Measurements from ENCODE around the gene AP5S1.
A peak's percentile ranks its signal among the peaks of the same experiment; 100 is the strongest.

AP5S1 gene

DNA sequence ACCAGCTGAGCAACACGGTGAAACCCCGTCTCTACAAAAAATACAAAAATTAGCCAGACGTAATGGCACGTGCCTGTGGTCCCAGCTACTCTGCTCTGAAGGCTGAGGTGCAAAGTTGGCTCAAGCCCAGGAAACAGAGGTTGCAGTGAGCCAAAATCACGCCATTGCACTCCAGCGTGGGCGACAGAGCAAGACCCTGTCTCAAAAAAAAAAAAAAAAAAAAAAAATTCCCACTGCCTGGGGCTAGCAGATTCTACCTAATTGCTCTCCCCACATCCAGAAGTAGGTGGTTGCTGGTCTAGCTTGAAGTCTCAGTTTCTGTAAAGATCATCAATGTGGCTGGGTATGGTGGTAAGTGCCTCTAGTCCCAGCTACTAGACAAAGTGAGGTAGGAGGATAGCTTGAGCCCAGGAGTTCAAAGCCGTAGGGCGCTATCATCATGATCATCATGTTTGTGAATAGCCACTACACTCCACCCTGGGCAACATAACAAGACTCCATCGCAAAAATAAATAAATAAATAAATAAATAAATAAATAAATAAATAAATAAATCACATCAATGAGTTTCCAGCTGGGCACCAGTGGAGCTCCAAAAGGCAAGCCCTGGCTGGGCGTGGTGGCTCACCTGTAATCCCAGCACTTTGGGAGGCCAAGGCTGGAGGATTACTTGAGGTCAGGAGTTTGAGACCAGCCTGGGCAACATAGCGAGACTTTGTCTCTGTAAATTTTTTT is 6.3 kb upstream of the AP5S1 start:
- FAIRE-seq (no peak), DNase-seq (ENCODE audit: insufficient read length) (no peak)
- no peak for TF ChIP-seq POLR2AphosphoS5 (IDR thresholded peaks at IDR 0.05; ENCODE audit: low read depth, low read length)
- no peak for TF ChIP-seq TAF1 (IDR thresholded peaks at IDR 0.05; ENCODE audit: borderline replicate concordance, low read depth, low read length)
- TF ChIP-seq POLR2A (IDR thresholded peaks at IDR 0.05; ENCODE audit: low read depth, low read length) = no peak

DNA sequence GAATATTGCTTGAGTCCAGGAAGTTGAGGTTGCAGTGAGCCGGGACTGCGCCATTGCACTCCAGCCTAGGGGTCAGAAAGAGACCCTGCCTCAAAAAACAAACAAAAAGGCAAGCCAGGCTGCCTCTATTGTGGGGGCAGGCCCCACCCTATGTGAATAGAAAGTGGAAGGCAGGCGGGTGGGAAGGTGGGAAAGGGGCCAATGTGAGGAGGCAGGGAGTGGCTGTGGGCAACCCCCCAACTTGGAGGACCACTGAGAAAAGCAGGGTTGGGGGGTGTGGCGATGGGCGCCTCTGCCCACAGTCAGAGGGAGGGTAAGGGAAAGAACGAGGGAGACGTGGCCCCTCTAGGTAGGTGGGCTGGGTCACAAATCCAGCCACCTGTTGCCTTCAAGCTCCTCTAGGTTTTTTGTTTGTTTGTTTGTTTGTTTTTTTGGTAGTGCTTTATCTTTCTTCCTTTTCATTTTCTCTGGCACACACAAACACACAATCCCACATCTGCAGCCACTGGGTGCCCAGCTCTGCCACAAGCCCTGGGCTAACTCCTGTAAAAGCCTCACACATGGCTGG is 5.3 kb upstream of the AP5S1 start:
- no peak for TF ChIP-seq POLR2AphosphoS5 (IDR thresholded peaks at IDR 0.05; ENCODE audit: low read depth, low read length)
- TF ChIP-seq TAF1 (IDR thresholded peaks at IDR 0.05; ENCODE audit: borderline replicate concordance, low read depth, low read length) = no peak
- no peak for TF ChIP-seq POLR2A (IDR thresholded peaks at IDR 0.05; ENCODE audit: low read depth, low read length)
- no peak for DNase-seq (ENCODE audit: insufficient read length)
- no peak for FAIRE-seq

DNA sequence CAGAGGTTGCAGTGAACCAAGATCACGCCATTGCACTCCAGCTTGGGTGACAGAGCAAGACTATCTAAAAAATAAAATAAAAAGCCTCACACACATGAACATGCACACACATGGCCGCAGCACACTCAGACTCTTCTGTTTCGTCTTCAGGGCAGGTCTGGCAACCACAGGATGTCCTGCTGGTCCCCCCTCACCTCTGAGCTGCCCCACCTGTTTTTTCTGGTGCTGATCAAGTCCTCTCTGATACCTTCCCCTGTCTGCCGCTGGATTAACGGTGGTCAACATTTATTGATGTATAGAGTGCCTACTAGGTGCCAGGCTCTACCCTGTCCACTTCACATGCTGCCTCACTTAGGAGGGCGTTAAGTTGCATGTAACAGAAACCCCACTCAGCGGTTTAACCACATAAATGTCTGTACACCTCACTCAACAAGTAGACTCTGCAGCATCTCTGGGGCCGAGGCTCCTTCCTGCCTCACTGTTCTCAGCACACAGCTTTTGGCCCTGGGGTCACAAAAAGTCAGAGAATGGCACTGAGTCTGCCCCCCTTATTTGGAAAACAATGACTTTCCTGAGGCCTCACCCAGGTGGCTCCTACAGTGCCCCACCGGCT is 4.5 kb upstream of the AP5S1 start:
- TF ChIP-seq POLR2A (IDR thresholded peaks at IDR 0.05; ENCODE audit: low read depth, low read length) (no peak), TAF1 (IDR thresholded peaks at IDR 0.05; ENCODE audit: borderline replicate concordance, low read depth, low read length) (no peak), POLR2AphosphoS5 (IDR thresholded peaks at IDR 0.05; ENCODE audit: low read depth, low read length) (no peak)
- DNase-seq (ENCODE audit: insufficient read length) (no peak), FAIRE-seq (no peak)

DNA sequence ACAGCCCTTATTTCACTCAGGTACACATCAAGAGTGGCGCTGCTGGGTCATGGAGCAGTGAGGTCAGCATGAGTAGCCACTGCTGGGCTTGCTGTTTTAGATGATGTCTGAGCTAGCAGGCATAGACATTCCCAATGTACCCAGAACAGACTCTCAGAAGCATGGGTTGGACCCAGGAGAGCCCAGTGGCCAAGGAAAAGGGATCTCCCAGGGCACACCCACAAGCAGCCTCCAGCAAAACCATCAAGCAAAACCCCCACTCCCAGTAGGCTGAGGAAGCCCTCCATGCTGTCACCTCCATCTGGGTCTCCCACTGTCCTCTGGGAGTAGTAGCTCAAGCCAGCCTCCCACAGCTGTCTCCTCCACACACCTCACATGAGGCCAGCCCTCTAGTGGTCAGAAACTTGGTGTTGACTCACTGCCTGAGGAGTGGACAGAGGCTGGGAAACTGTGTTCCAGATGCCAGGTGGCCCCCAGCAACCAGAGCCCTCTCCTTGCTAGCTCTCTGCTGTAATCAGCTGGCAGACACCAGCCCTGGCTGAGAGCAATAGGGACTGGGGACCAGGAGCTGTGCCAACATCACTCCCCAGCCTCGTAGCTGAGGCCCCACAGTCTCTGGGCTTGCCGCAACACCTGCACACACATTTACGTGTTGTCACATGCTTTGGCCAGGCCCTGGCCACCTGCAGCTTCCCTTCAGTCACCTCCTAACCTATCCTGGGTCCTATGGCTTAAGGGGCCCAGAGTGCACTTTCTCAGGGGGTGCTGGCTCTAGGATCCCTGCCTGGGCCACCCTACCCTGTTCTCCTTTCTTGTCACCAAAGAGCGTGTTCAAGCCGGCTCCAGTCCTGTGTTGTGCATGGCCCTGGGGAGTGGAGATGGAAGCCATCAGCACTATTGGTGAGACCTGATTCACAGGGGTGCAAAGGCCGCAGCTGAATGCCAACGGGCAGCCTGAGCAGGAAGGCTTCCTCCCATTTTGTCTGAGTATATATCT is 1.9 kb upstream of the AP5S1 start:
- DNase-seq (ENCODE audit: insufficient read length) (no peak), FAIRE-seq (no peak)
- no peak for TF ChIP-seq POLR2A (IDR thresholded peaks at IDR 0.05; ENCODE audit: low read depth, low read length)
- no peak for TF ChIP-seq POLR2AphosphoS5 (IDR thresholded peaks at IDR 0.05; ENCODE audit: low read depth, low read length)

DNA sequence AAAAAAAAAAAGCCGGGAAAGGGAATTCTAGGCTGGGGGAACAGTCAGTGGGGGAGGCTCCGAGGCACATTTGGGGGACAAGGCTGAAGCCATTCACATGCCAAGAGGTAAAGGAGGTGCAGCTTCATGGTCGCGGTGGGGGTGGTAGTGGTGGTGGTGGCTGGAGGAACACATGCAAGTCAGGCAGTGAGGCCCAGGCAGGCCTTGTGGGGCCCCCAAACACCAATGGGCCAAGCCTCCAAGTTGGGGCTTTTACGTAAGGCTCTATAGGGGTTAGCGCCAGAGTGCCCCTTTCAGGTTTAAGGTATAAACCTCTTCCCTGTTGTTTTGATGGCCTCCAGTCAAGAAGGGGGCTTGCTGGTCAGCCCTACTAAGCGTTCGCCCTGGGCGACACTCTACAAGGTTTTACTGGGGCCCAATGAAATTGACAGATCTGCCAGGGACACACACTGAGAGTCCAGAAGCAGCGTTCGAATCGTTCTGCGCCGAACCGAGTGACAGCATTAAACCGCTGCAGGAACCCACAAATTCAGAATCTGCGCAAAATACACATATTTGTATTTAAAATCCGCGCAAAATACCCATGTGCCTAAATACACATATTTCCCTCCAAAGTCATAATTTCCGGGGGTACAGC is 818 bp upstream of the AP5S1 start:
- TF ChIP-seq POLR2AphosphoS5 (IDR thresholded peaks at IDR 0.05; ENCODE audit: low read depth, low read length) (no peak), POLR2A (IDR thresholded peaks at IDR 0.05; ENCODE audit: low read depth, low read length) (no peak), TAF1 (IDR thresholded peaks at IDR 0.05; ENCODE audit: borderline replicate concordance, low read depth, low read length) (no peak)
- no peak for DNase-seq (ENCODE audit: insufficient read length)
- peak; percentile 70 for FAIRE-seq

DNA sequence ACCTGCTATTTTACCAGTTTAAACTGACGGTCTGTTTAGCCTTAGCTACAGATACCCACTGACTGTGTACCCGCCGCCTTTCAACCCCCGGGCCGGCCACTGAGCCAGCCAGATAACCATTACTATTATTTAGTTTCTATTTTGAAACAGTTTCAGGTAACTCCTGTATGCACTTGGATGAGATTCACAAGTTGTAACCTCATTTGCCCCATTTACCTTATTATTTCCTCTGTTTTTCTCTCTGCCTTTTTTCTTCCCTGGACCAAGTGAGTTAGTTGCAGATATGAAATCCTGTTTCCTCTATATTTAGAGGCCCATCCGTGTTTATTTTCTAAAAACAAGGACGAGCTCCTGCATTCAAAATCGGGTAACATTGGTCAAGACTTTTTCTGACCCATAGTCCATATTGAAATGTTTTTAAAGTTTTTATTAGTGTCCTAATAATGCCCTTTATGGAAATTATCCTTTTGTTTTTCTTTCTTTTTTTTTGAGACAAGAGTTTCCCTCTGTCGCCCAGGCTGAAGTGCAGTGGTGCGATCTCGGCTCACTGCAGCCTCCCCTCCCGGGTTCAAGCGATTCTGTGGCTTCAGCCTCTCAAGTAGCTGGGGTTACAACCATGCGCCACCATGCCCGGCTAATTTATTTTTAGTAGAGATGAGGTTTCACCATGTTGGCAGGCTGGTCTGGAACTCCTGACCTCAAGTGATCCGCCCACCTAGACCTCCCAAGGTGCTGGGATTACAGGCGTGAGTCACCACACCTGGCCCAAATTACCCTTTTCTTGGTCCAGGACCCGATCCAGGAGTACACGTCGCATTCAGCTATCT is 767 bp downstream of the AP5S1 start:
- TF ChIP-seq TAF1 (IDR thresholded peaks at IDR 0.05; ENCODE audit: borderline replicate concordance, low read depth, low read length) = no peak
- no peak for TF ChIP-seq POLR2A (IDR thresholded peaks at IDR 0.05; ENCODE audit: low read depth, low read length)
- no peak for TF ChIP-seq POLR2AphosphoS5 (IDR thresholded peaks at IDR 0.05; ENCODE audit: low read depth, low read length)
- FAIRE-seq (no peak), DNase-seq (ENCODE audit: insufficient read length) (no peak)

DNA sequence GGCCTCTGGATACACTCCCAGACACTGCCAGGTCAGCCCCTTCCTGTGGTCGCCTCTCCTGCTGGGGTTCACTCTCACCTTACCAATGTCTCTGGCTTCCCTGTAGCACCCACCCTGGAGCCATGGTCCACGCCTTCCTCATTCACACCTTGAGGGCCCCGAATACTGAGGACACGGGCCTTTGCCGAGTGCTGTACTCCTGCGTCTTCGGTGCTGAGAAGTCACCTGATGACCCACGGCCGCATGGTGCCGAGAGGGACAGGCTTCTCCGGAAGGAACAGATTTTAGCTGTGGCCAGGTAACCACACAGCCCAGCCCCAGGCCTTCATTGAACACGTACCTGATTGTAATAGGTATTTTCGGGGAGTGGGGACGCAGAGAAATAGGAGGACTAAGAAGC is 1.6 kb downstream of the AP5S1 start:
- TF ChIP-seq POLR2AphosphoS5 (IDR thresholded peaks at IDR 0.05; ENCODE audit: low read depth, low read length) (no peak), POLR2A (IDR thresholded peaks at IDR 0.05; ENCODE audit: low read depth, low read length) (no peak), TAF1 (IDR thresholded peaks at IDR 0.05; ENCODE audit: borderline replicate concordance, low read depth, low read length) (no peak)
- FAIRE-seq = no peak
- DNase-seq (ENCODE audit: insufficient read length) = no peak

DNA sequence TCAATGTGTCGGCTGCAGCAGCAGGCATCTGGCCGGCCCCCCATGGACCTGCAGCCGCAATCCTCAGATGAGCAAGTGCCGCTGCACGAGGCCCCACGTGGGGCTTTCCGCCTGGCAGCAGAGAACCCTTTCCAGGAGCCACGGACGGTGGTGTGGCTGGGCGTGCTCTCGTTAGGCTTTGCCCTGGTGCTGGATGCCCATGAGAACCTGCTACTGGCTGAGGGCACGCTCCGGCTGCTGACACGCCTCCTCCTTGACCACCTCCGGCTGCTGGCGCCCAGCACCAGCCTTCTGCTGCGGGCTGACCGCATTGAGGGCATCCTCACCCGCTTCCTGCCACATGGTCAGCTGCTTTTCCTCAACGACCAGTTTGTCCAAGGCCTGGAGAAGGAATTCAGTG is 3.5 kb downstream of the AP5S1 start:
- TF ChIP-seq POLR2A (IDR thresholded peaks at IDR 0.05; ENCODE audit: low read depth, low read length) (no peak), POLR2AphosphoS5 (IDR thresholded peaks at IDR 0.05; ENCODE audit: low read depth, low read length) (no peak), TAF1 (IDR thresholded peaks at IDR 0.05; ENCODE audit: borderline replicate concordance, low read depth, low read length) (no peak)
- DNase-seq (ENCODE audit: insufficient read length) (no peak), FAIRE-seq (no peak)

DNA sequence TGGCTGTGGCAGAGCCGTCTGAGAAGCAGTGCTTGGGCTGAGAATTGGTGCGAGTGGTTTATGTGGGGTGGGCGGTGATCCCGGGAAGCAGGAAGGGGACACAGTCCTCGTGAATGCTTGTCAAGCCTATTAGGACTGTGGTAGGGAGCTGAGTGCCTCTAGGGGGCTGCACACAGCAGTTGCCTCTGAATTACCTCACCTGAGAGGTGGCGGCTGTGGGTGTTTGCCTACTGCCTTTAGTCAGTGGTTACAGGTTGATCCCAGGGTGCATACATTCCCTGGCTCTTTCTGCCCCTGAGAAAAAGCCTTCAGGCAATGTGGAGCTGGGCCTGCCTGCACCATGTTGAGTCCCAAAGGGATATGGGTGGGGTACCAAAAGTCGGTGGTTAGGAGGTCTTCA is 5.2 kb downstream of the AP5S1 start:
- DNase-seq (ENCODE audit: insufficient read length) (no peak), FAIRE-seq (no peak)
- TF ChIP-seq POLR2A (IDR thresholded peaks at IDR 0.05; ENCODE audit: low read depth, low read length) (no peak), POLR2AphosphoS5 (IDR thresholded peaks at IDR 0.05; ENCODE audit: low read depth, low read length) (no peak), TAF1 (IDR thresholded peaks at IDR 0.05; ENCODE audit: borderline replicate concordance, low read depth, low read length) (no peak)

DNA sequence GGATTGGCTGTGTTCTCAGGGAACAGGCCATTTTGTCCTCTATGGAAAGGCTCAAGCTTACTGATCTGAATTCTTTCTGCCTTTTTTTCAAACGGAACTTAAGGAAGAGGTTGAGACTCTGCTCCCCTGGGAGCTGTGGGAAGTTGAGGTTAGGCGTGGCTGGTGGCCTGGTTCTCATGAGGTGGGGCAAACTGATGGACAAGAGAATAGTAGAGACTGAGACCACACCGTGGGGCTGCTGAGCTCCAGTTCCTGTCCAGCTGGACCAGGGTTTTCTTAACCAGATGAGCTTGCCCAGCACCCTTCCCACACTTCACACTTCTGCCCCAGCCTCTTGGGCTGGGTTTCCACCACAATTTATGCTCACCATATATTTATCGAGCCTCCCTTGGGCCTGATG is 6.1 kb downstream of the AP5S1 start:
- no peak for TF ChIP-seq TAF1 (IDR thresholded peaks at IDR 0.05; ENCODE audit: borderline replicate concordance, low read depth, low read length)
- TF ChIP-seq POLR2AphosphoS5 (IDR thresholded peaks at IDR 0.05; ENCODE audit: low read depth, low read length) = no peak
- no peak for TF ChIP-seq POLR2A (IDR thresholded peaks at IDR 0.05; ENCODE audit: low read depth, low read length)
- no peak for FAIRE-seq
- no peak for DNase-seq (ENCODE audit: insufficient read length)
